ENCODE results near the gene TNFAIP8L1. TPM values are rescaled to one million over a fixed set of nuclear protein-coding genes. Genes with fewer than 3 reads are reported as not detected.

Gene TNFAIP8L1
- total and polyA plus RNA-seq, 2 donors from 2014 or later, result 11.5 to 16.0 TPM

GRCh38 chr19:4699826-4700692, 60.7 kb downstream of the TNFAIP8L1 start:
- Histone ChIP-seq H3K9ac (ENCODE audit: low read length in 3 of 3) (no peak overlapping the region), H3K4me3 (ENCODE audit: low read length in 3 of 3) (no peak overlapping the region), H3K27ac (ENCODE audit: low read depth in 2 of 2, low read length in 2 of 2) (no peak overlapping the region), H3K27me3 (ENCODE audit: control insufficient read depth, insufficient read depth, low read length) (no peaks in the 10 kb centered on the region), H3K36me3 (ENCODE audit: control insufficient read depth in 2 of 3, insufficient read depth in 3 of 3, low read length in 3 of 3) (peaks cover 0 to 47% (median 18%) of the 10 kb centered on the region in 3 donors), H3K9me3 (ENCODE audit: control insufficient read depth in 2 of 3, insufficient read depth in 1 of 3, low read length in 3 of 3) (no peaks in the 10 kb centered on the region), H3K4me1 (ENCODE audit: control insufficient read depth in 2 of 3, insufficient read depth in 2 of 3, low read depth in 1 of 3, low read length in 3 of 3) (no peaks in the 10 kb centered on the region)
- DNase-seq (peak in 1 of 5 donors; percentile 55), FAIRE-seq (no peak)
- TF ChIP-seq, protein P1, sequence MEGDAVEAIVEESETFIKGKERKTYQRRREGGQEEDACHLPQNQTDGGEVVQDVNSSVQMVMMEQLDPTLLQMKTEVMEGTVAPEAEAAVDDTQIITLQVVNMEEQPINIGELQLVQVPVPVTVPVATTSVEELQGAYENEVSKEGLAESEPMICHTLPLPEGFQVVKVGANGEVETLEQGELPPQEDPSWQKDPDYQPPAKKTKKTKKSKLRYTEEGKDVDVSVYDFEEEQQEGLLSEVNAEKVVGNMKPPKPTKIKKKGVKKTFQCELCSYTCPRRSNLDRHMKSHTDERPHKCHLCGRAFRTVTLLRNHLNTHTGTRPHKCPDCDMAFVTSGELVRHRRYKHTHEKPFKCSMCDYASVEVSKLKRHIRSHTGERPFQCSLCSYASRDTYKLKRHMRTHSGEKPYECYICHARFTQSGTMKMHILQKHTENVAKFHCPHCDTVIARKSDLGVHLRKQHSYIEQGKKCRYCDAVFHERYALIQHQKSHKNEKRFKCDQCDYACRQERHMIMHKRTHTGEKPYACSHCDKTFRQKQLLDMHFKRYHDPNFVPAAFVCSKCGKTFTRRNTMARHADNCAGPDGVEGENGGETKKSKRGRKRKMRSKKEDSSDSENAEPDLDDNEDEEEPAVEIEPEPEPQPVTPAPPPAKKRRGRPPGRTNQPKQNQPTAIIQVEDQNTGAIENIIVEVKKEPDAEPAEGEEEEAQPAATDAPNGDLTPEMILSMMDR (IDR thresholded peaks at IDR 0.05; ENCODE audit: borderline replicate concordance, extremely low read depth, insufficient read depth), result no peak
- intact Hi-C loops (cut with DNase I), result no loop called here

DNA sequence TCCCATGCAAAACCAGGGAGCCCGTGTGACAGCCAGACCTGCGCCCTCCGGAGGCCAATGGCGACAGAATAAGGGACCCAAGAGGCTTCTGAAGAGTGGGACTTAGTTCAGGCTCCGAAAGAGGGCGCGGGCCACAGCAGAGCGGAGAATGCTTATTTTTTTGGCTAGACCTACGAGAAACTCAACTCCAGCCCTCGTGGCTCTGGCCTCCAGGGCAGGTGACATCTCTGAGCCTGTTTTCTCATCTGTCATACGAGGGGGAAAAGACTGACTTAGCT, 61.3 kb downstream of the TNFAIP8L1 start:
- no peak for FAIRE-seq
- TF ChIP-seq, protein P1 (IDR thresholded peaks at IDR 0.05; ENCODE audit: borderline replicate concordance, extremely low read depth, insufficient read depth), result no peak
- no peak overlapping the region for H3K9ac ChIP-seq (ENCODE audit: low read length in 3 of 3)

DNA sequence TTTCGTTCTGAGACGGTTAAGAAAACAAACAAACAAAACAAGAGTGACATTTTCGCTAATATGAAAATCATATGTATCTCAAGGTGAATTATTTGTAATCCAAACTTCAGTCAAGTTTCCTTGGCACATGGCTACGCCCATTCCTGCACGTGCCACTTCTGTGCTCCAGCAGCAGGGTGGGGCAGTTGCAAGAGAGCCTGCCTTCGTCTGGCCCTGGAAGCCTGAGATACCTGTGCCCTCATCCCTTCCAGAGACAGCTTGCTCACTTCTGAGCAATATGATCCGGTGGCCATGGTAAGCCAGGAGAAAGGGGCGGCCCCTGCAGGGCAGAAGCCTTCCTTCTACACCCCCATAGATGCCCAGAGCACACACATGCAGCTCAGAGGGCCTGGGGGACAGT, 62.2 kb downstream of the TNFAIP8L1 start:
- intact Hi-C loops (cut with DNase I), result no loop called here
- DNase-seq, result no peak

More for the DNA sequence above, 61.3 kb downstream of the TNFAIP8L1 start:
- no peaks in the 10 kb centered on the region for H3K4me1 ChIP-seq (ENCODE audit: control insufficient read depth in 2 of 3, insufficient read depth in 2 of 3, low read depth in 1 of 3, low read length in 3 of 3)
- intact Hi-C loops (cut with DNase I), result no loop called here
- DNase-seq, result peak in 1 of 5 donors; percentile 52
- H3K36me3 ChIP-seq (ENCODE audit: control insufficient read depth in 2 of 3, insufficient read depth in 3 of 3, low read length in 3 of 3), result peaks cover 0 to 45% (median 15%) of the 10 kb centered on the region in 3 donors
- no peaks in the 10 kb centered on the region for H3K9me3 ChIP-seq (ENCODE audit: control insufficient read depth in 2 of 3, insufficient read depth in 1 of 3, low read length in 3 of 3)
- H3K4me3 ChIP-seq (ENCODE audit: low read length in 3 of 3), result no peak overlapping the region
- H3K27ac ChIP-seq (ENCODE audit: low read depth in 2 of 2, low read length in 2 of 2), result no peak overlapping the region
- H3K27me3 ChIP-seq (ENCODE audit: control insufficient read depth, insufficient read depth, low read length), result no peaks in the 10 kb centered on the region

More for the DNA sequence above, 62.2 kb downstream of the TNFAIP8L1 start:
- Histone ChIP-seq H3K4me1 (ENCODE audit: control insufficient read depth in 2 of 3, insufficient read depth in 2 of 3, low read depth in 1 of 3, low read length in 3 of 3) (no peaks in the 10 kb centered on the region), H3K36me3 (ENCODE audit: control insufficient read depth in 2 of 3, insufficient read depth in 3 of 3, low read length in 3 of 3) (peaks cover 0 to 45% (median 15%) of the 10 kb centered on the region in 3 donors), H3K4me3 (ENCODE audit: low read length in 3 of 3) (no peak overlapping the region), H3K9me3 (ENCODE audit: control insufficient read depth in 2 of 3, insufficient read depth in 1 of 3, low read length in 3 of 3) (no peaks in the 10 kb centered on the region), H3K27me3 (ENCODE audit: control insufficient read depth, insufficient read depth, low read length) (no peaks in the 10 kb centered on the region), H3K27ac (ENCODE audit: low read depth in 2 of 2, low read length in 2 of 2) (no peak overlapping the region), H3K9ac (ENCODE audit: low read length in 3 of 3) (no peak overlapping the region)
- TF ChIP-seq, protein P1 (IDR thresholded peaks at IDR 0.05; ENCODE audit: borderline replicate concordance, extremely low read depth, insufficient read depth), result no peak
- FAIRE-seq, result no peak

Data from kidney (tissue), 14 donors.